22Rv1 (cell line): ENCODE results near the gene TMEM63B.

Experiments used
- H3K27ac ChIP-seq: fragments of 450-650 bp; 2 replicates; pipeline ENCODE4 v1.5.1; 2017
- CTCF ChIP-seq: fragments of 450-650 bp; IDR thresholded peaks from 2 replicates; pipeline ENCODE4 v1.5.1; 2017; ENCODE audit warnings: mild to moderate bottlenecking
- ZFX ChIP-seq: fragments of 450-650 bp; IDR thresholded peaks from 2 replicates; pipeline ENCODE4 v1.6.1; 2017; ENCODE audit warnings: antibody characterized with exemption, borderline replicate concordance

TMEM63B gene

DNA sequence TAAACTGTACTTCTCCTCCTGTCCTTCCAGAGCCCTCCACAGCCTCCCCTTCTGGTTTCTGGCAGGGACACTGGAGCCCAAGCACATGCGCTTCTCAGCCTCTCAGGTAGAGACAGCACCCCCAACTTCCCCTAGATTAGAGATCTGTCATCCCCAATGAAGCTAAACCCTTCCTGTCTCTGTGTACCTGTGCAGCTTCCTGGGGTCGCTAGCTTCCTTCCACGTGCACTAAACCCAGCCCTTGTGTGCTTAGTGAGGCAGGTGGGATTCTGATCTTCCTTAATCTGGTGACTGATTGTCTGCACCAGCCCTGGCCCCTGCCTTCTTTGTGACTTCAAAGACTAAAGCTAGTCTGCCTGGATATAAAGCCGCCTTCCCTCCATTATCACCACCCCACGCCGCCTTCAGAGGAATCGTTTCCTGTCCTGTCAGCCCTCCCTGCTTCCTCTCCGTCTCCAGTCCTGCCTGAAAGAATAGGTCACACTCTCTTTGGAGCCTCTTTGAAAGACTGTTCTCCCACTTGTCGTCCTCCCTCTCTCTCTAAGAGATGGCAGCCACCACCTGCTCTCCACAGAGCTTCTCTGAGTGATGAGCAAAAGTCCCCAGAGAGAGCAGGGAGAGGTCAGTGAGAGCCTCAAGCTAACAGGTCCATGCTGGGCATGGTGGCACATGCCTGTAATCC, 58.7 kb downstream of the TMEM63B start:
- H3K27ac ChIP-seq: no peak overlapping the region
- TF ChIP-seq ZFX (no peak), CTCF (no peak)

- no peak overlapping the region for H3K27ac ChIP-seq
- no peak for TF ChIP-seq CTCF
- no peak for TF ChIP-seq ZFX
These were observed 59.3 kb downstream of the TMEM63B start for GRCh38 chr6:44186635-44187025.

- TF ChIP-seq ZFX (no peak), CTCF (no peak)
- no peak overlapping the region for H3K27ac ChIP-seq
These were observed 61.5 kb downstream of the TMEM63B start for GRCh38 chr6:44188819-44189218.

DNA sequence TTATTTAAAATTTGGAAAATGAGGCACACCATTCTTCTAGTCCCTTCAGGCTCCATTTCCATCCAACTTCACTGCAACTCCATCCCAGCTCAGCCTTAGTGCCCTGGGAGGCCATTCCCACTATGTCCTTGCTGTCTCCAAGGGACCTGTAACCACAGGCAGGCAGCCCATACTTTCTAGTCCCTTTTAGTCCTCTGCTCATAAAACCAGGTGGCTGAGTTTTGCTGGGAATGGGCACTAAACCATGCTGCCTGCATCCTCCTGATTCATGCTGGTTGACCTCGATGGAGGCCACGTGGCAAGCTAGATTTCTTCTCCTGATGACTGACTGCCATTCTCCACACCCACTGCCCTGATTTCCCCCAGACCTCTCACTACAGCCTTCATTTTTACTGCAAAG, 61.9 kb downstream of the TMEM63B start:
- no peak for TF ChIP-seq CTCF
- TF ChIP-seq ZFX: no peak
- H3K27ac ChIP-seq: no peak overlapping the region

GRCh38 chr6:44190715-44191114, 63.4 kb downstream of the TMEM63B start:
- no peak overlapping the region for H3K27ac ChIP-seq
- TF ChIP-seq ZFX (no peak), CTCF (no peak)

GRCh38 chr6:44192428-44193041, 65.2 kb downstream of the TMEM63B start:
- no peak overlapping the region for H3K27ac ChIP-seq
- TF ChIP-seq CTCF: no peak
- TF ChIP-seq ZFX: no peak

DNA sequence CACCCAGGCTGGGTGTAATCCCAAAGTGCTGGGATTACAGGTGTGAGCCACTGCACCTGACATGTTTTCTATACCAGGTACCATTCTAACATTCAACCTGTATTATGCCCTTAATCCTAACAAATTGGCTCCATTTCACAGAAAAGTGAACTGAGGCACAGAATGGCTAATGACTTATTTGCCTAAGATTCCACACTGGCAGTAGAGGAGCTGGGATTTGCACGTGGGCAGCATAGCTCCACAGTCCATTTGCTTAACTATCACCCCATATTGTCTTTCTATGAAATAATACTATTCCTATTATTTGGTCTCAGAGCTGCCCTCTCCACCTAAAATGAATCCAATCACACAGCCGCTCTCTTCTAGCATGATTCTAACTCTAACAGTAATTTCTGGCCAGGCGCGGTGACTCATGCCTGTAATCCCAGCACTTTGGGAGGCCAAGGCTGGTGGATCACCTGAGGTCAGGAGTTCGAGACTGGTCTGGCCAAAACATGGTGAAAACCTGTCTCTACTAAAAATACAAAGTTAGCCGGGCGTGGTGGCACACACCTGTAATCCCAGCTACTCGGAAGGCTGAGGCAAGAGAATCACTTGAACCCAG, 66.1 kb downstream of the TMEM63B start:
- H3K27ac ChIP-seq: no peak overlapping the region
- TF ChIP-seq ZFX (no peak), CTCF (no peak)
